ENCODE measurements around the gene DNMT3A.

The DNMT3A gene

DNA sequence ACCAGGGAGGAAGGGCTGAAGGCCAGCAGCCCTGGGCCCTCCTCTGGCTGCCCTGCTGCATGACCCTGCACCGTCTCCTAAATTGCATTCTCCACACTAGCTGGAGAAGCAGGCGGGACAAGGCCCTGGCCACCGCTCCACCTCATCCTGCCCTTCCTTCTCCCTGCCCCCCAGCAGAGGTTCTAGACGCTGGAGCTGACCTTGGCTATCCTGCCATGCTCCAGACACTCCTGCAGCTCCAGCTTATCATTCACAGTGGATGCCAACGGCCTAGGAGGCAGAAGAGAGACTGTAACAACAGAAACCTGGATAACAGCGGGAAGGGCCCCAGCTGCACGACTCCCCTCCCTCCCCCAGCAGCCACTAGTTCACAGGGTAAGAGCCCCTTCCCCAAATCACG is 105.0 kb downstream of the DNMT3A start:
- H3K4ac ChIP-seq (ENCODE audit: low read depth in 1 of 2, low read length in 2 of 2), result no peak overlapping the region
- WGBS, result 92% methylated on average over 8 of the region's 8 CpGs
- no peaks in the 10 kb centered on the region for H3K4me1 ChIP-seq (ENCODE audit: control insufficient read depth, insufficient read depth, low read depth, low read length)
- H3K14ac ChIP-seq (ENCODE audit: low read length in 2 of 2), result no peak overlapping the region
- H3K36me3 ChIP-seq (ENCODE audit: control insufficient read depth in 1 of 2, insufficient read depth in 2 of 2, low read depth in 1 of 2, low read length in 2 of 2), result peaks cover 79 to 91% of the 10 kb centered on the region in 2 experiments
- no peak overlapping the region for H3K23ac ChIP-seq (ENCODE audit: low read length in 2 of 2)
- H4K91ac ChIP-seq (ENCODE audit: low read length), result no peak overlapping the region
- no peak overlapping the region for H2BK15ac ChIP-seq (ENCODE audit: low read depth, poor library complexity, severe bottlenecking)
- H2AK5ac ChIP-seq (ENCODE audit: low read length, severe bottlenecking), result no peak overlapping the region
- H3K27me3 ChIP-seq (ENCODE audit: control insufficient read depth in 1 of 2, insufficient read depth in 1 of 2, low read length in 2 of 2), result no peaks in the 10 kb centered on the region
- H2BK120ac ChIP-seq (ENCODE audit: low read depth, low read length), result no peak overlapping the region
- H3K9me3 ChIP-seq (ENCODE audit: control insufficient read depth, low read length), result no peaks in the 10 kb centered on the region
- no peak overlapping the region for H3K4me2 ChIP-seq (ENCODE audit: low read length, poor library complexity, severe bottlenecking)
- DNase-seq, result no peak
- H3K9ac ChIP-seq (ENCODE audit: low read length), result no peak overlapping the region
- no peak overlapping the region for H3K4me3 ChIP-seq (ENCODE audit: insufficient read depth in 1 of 2, low read depth in 1 of 2, low read length in 2 of 2)
- no peak overlapping the region for H2BK5ac ChIP-seq (ENCODE audit: low read depth, low read length, poor library complexity, severe bottlenecking)
- H3K79me1 ChIP-seq (replicated peaks; ENCODE audit: low read length, poor library complexity, severe bottlenecking), result peaks cover 25% of the 10 kb centered on the region
- no peak overlapping the region for H4K8ac ChIP-seq (ENCODE audit: low read length)
- no peak overlapping the region for H2BK12ac ChIP-seq (ENCODE audit: low read length in 2 of 2)
- H3K18ac ChIP-seq (ENCODE audit: low read depth in 1 of 2, low read length in 2 of 2), result no peak overlapping the region
- H3K27ac ChIP-seq (ENCODE audit: low read length, poor library complexity, severe bottlenecking), result no peak overlapping the region
- no peak overlapping the region for H2AFZ ChIP-seq (ENCODE audit: low read depth, low read length)

DNA sequence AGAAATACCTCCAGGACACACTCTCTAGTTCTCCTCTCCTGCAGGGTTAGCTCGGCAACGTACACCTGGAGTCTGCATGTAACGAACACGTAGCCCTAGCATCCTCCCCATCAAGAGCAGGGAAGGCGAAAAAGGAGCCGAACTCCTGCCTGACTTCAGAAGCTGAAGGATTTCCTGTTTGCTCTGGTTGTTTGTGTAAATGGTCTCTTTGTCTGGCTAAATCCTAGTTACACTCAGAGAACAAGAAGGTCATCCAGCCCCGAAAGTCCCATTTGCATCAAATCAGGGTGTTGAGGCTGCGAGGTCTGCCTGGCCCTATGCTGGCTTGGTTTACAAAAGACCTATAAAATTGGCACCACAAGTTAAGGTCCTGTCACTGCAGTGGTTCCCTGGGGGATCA is 107.0 kb downstream of the DNMT3A start:
- H3K4me2 ChIP-seq (ENCODE audit: low read length, poor library complexity, severe bottlenecking), result no peak overlapping the region
- no peak overlapping the region for H3K9ac ChIP-seq (ENCODE audit: low read length)
- WGBS, result 95% methylated on average over 8 of the region's 8 CpGs
- H4K91ac ChIP-seq (ENCODE audit: low read length), result no peak overlapping the region
- no peak overlapping the region for H3K27ac ChIP-seq (ENCODE audit: low read length, poor library complexity, severe bottlenecking)
- no peaks in the 10 kb centered on the region for H3K9me3 ChIP-seq (ENCODE audit: control insufficient read depth, low read length)
- H4K8ac ChIP-seq (ENCODE audit: low read length), result no peak overlapping the region
- no peak overlapping the region for H3K14ac ChIP-seq (ENCODE audit: low read length in 2 of 2)
- no peak overlapping the region for H2BK120ac ChIP-seq (ENCODE audit: low read depth, low read length)
- no peak overlapping the region for H3K18ac ChIP-seq (ENCODE audit: low read depth in 1 of 2, low read length in 2 of 2)
- H3K23ac ChIP-seq (ENCODE audit: low read length in 2 of 2), result no peak overlapping the region
- no peak overlapping the region for H2BK5ac ChIP-seq (ENCODE audit: low read depth, low read length, poor library complexity, severe bottlenecking)
- no peak overlapping the region for H2AK5ac ChIP-seq (ENCODE audit: low read length, severe bottlenecking)
- H3K4ac ChIP-seq (ENCODE audit: low read depth in 1 of 2, low read length in 2 of 2), result no peak overlapping the region
- H3K4me3 ChIP-seq (ENCODE audit: insufficient read depth in 1 of 2, low read depth in 1 of 2, low read length in 2 of 2), result no peak overlapping the region
- H2AFZ ChIP-seq (ENCODE audit: low read depth, low read length), result no peak overlapping the region
- DNase-seq, result no peak
- H3K36me3 ChIP-seq (ENCODE audit: control insufficient read depth in 1 of 2, insufficient read depth in 2 of 2, low read depth in 1 of 2, low read length in 2 of 2), result peaks cover 66 to 84% of the 10 kb centered on the region in 2 experiments
- peaks cover 13% of the 10 kb centered on the region for H3K79me1 ChIP-seq (replicated peaks; ENCODE audit: low read length, poor library complexity, severe bottlenecking)
- no peak overlapping the region for H2BK15ac ChIP-seq (ENCODE audit: low read depth, poor library complexity, severe bottlenecking)
- no peak overlapping the region for H2BK12ac ChIP-seq (ENCODE audit: low read length in 2 of 2)
- H3K4me1 ChIP-seq (ENCODE audit: control insufficient read depth, insufficient read depth, low read depth, low read length), result no peaks in the 10 kb centered on the region
- no peaks in the 10 kb centered on the region for H3K27me3 ChIP-seq (ENCODE audit: control insufficient read depth in 1 of 2, insufficient read depth in 1 of 2, low read length in 2 of 2)

DNA sequence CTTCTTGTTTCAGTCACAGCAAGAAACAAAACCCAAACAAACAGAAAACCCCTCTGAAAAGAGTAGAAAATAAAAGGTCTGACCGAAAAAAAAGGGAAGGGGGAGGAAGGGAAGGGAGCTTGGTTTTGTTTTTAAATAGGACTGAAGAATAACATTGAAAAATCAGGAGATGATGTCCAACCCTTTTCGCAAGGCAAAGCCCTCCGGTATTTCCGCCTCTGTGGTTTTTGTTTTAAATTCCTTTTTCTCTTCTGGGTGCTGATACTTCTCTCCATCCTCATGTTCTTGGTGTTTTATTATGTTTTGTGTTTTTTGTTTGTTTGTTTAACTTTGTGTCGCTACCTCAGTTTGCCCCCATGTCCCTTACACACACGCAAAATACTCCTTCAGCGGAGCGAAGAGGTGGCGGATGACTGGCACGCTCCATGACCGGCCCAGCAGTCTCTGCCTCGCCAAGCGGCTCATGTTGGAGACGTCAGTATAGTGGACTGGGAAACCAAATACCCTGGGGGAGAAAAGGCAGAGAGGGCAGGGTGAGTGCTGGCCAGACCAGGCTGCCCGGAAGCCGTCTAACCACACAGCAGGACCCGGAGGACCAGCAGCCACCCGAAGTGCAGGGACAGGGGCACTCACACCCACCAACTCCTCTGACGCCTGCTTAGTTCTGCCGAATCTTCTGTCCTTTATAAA is 107.7 kb downstream of the DNMT3A start:
- Histone ChIP-seq H3K4me1 (ENCODE audit: control insufficient read depth, insufficient read depth, low read depth, low read length) (peaks cover 5% of the 10 kb centered on the region), H3K4ac (ENCODE audit: low read depth in 1 of 2, low read length in 2 of 2) (no peak overlapping the region), H2BK15ac (ENCODE audit: low read depth, poor library complexity, severe bottlenecking) (no peak overlapping the region), H2BK120ac (ENCODE audit: low read depth, low read length) (no peak overlapping the region), H3K36me3 (ENCODE audit: control insufficient read depth in 1 of 2, insufficient read depth in 2 of 2, low read depth in 1 of 2, low read length in 2 of 2) (peaks cover 59 to 80% of the 10 kb centered on the region in 2 experiments), H2BK5ac (ENCODE audit: low read depth, low read length, poor library complexity, severe bottlenecking) (no peak overlapping the region), H2AK5ac (ENCODE audit: low read length, severe bottlenecking) (no peak overlapping the region), H3K23ac (ENCODE audit: low read length in 2 of 2) (no peak overlapping the region), H3K9me3 (ENCODE audit: control insufficient read depth, low read length) (no peaks in the 10 kb centered on the region), H3K27ac (ENCODE audit: low read length, poor library complexity, severe bottlenecking) (no peak overlapping the region), H3K18ac (ENCODE audit: low read depth in 1 of 2, low read length in 2 of 2) (no peak overlapping the region), H3K27me3 (ENCODE audit: control insufficient read depth in 1 of 2, insufficient read depth in 1 of 2, low read length in 2 of 2) (no peaks in the 10 kb centered on the region), H4K8ac (ENCODE audit: low read length) (no peak overlapping the region), H4K91ac (ENCODE audit: low read length) (no peak overlapping the region), H3K14ac (ENCODE audit: low read length in 2 of 2) (no peak overlapping the region), H3K4me3 (ENCODE audit: insufficient read depth in 1 of 2, low read depth in 1 of 2, low read length in 2 of 2) (no peak overlapping the region), H3K4me2 (ENCODE audit: low read length, poor library complexity, severe bottlenecking) (no peak overlapping the region), H2BK12ac (ENCODE audit: low read length in 2 of 2) (no peak overlapping the region), H3K9ac (ENCODE audit: low read length) (no peak overlapping the region), H3K79me1 (replicated peaks; ENCODE audit: low read length, poor library complexity, severe bottlenecking) (peaks cover 11% of the 10 kb centered on the region), H2AFZ (ENCODE audit: low read depth, low read length) (no peak overlapping the region)
- WGBS, result 95% methylated on average over 18 of the region's 20 CpGs
- no peak for DNase-seq

DNA sequence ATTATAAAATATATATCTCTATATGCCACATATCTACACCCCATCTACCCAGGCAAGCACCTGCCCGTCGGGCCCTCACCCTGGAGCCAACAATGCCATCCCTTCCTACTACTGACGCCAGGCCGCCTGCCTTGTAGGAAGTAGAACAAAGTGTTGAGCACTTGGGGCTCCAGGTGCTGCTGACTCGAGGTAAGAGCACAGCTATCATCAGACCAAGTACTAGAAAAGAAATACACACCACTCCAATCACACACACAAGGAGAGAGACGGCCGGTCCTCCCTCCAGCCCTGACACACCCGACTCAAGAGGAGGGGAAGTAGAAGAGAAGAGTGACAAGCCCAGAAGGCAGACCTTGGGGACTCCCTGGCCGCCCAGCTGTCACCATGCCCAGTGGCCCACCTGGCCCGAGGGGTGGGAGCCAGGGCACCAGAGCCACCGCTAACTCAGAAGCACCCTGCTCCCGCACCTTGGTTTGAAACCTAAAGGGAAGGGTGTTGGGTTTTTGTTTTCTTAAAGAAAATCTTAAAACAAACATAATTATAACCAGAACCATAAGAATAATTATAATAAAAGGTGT is 109.4 kb downstream of the DNMT3A start:
- WGBS, result 95% methylated on average over 8 of the region's 12 CpGs
- Histone ChIP-seq H3K14ac (ENCODE audit: low read length in 2 of 2) (no peak overlapping the region), H2BK5ac (ENCODE audit: low read depth, low read length, poor library complexity, severe bottlenecking) (no peak overlapping the region), H3K27ac (ENCODE audit: low read length, poor library complexity, severe bottlenecking) (no peak overlapping the region), H3K79me1 (replicated peaks; ENCODE audit: low read length, poor library complexity, severe bottlenecking) (peaks cover 6% of the 10 kb centered on the region), H4K8ac (ENCODE audit: low read length) (no peak overlapping the region), H2BK15ac (ENCODE audit: low read depth, poor library complexity, severe bottlenecking) (no peak overlapping the region), H3K4me3 (ENCODE audit: insufficient read depth in 1 of 2, low read depth in 1 of 2, low read length in 2 of 2) (no peak overlapping the region), H3K9ac (ENCODE audit: low read length) (no peak overlapping the region), H2BK120ac (ENCODE audit: low read depth, low read length) (no peak overlapping the region), H3K18ac (ENCODE audit: low read depth in 1 of 2, low read length in 2 of 2) (peak overlapping the region in 1 of 2 experiments; percentile 14), H2AFZ (ENCODE audit: low read depth, low read length) (no peak overlapping the region), H3K4ac (ENCODE audit: low read depth in 1 of 2, low read length in 2 of 2) (no peak overlapping the region), H3K36me3 (ENCODE audit: control insufficient read depth in 1 of 2, insufficient read depth in 2 of 2, low read depth in 1 of 2, low read length in 2 of 2) (peaks cover 45 to 66% of the 10 kb centered on the region in 2 experiments), H3K9me3 (ENCODE audit: control insufficient read depth, low read length) (no peaks in the 10 kb centered on the region), H3K4me2 (ENCODE audit: low read length, poor library complexity, severe bottlenecking) (no peak overlapping the region), H2BK12ac (ENCODE audit: low read length in 2 of 2) (no peak overlapping the region), H3K4me1 (ENCODE audit: control insufficient read depth, insufficient read depth, low read depth, low read length) (peaks cover 8% of the 10 kb centered on the region), H3K23ac (ENCODE audit: low read length in 2 of 2) (no peak overlapping the region), H2AK5ac (ENCODE audit: low read length, severe bottlenecking) (no peak overlapping the region), H4K91ac (ENCODE audit: low read length) (no peak overlapping the region), H3K27me3 (ENCODE audit: control insufficient read depth in 1 of 2, insufficient read depth in 1 of 2, low read length in 2 of 2) (no peaks in the 10 kb centered on the region)
- no peak for DNase-seq
